Fibroblast of lung (primary cell): ENCODE measurements around the gene ADCY5. TPM values are rescaled to one million over a fixed set of nuclear protein-coding genes. Genes with fewer than 3 reads are reported as not detected.

Experiments used
- DNase-seq, 2 donors: peaks; one replicate each; pipeline versions ENCODE4 v3.0.0 to v3.0.0-alpha.2; 2010; ENCODE audit warnings: low read depth in 2 of 2
- H2AFZ ChIP-seq: 2 replicates; pipeline ENCODE4 v1.5.1; 2012; ENCODE audit warnings: low read length, control low read depth, inconsistent platforms
- H3K27ac ChIP-seq: 2 replicates; pipeline ENCODE4 v1.5.1; 2011; ENCODE audit warnings: low read length, control low read depth; ENCODE audit not compliant: insufficient read depth
- H3K27me3 ChIP-seq: 2 replicates; pipeline ENCODE4 v1.5.1; 2011; ENCODE audit warnings: mild to moderate bottlenecking, low read length; ENCODE audit not compliant: control insufficient read depth, insufficient read depth
- H3K36me3 ChIP-seq: 2 replicates; pipeline ENCODE4 v1.5.1; 2011; ENCODE audit warnings: low read length; ENCODE audit not compliant: control insufficient read depth, insufficient read depth
- H3K4me1 ChIP-seq: 2 replicates; pipeline ENCODE4 v1.5.1; 2011; ENCODE audit warnings: low read length; ENCODE audit not compliant: control insufficient read depth, insufficient read depth; ENCODE audit errors: extremely low read depth
- H3K4me2 ChIP-seq: 2 replicates; pipeline ENCODE4 v1.5.1; 2011; ENCODE audit warnings: low read length, control low read depth; ENCODE audit not compliant: insufficient read depth; ENCODE audit errors: extremely low read depth
- H3K4me3 ChIP-seq, 4 experiments: fragments of 200-600 bp in 1 of 4; sonication (generic) in 1 of 4; replicated peaks in 1 of 4; 2 replicates each; pipeline ENCODE4 v1.5.1; 2011 to 2016; ENCODE audit warnings: low read length in 4 of 4, low read depth in 3 of 4, mild to moderate bottlenecking in 3 of 4, control low read depth in 2 of 4, inconsistent platforms in 1 of 4, mixed read lengths in 1 of 4; ENCODE audit not compliant: insufficient read depth in 1 of 4; ENCODE audit errors: control extremely low read depth in 1 of 4
- H3K79me2 ChIP-seq: 2 replicates; pipeline ENCODE4 v1.5.1; 2012; ENCODE audit warnings: mild to moderate bottlenecking, low read length, inconsistent platforms; ENCODE audit not compliant: control insufficient read depth, insufficient read depth
- H3K9ac ChIP-seq: 2 replicates; pipeline ENCODE4 v1.5.1; 2011; ENCODE audit warnings: mild to moderate bottlenecking, low read length, control low read depth; ENCODE audit not compliant: insufficient read depth
- H3K9me3 ChIP-seq: 2 replicates; pipeline ENCODE4 v1.5.1; 2012; ENCODE audit warnings: low read depth, low read length; ENCODE audit not compliant: control insufficient read depth, insufficient read depth
- H4K20me1 ChIP-seq: 2 replicates; pipeline ENCODE4 v1.5.1; 2011; ENCODE audit warnings: low read length; ENCODE audit not compliant: control insufficient read depth, insufficient read depth; ENCODE audit errors: extremely low read depth
- EZH2 ChIP-seq: IDR thresholded peaks from 2 replicates; pipeline ENCODE4 v1.5.1; 2012; ENCODE audit warnings: low read length, control low read depth, mild to moderate bottlenecking; ENCODE audit errors: missing control alignments
- polyA plus RNA-seq, 2 donors: library from polyadenylated mRNA; depleted of rRNA in 1 of 2; stranded (reverse) in 1 of 2; unstranded in 1 of 2; fragments of >200 nt; gene quantifications; 2 replicates each; pipeline ENCODE4 v1.2.1, GENCODE V29; 2011 to 2012; ENCODE audit warnings: missing spikeins in 1 of 2
- total RNA-seq: library from RNA; depleted of rRNA; stranded (reverse); fragments of >200 nt; gene quantifications from 2 replicates; pipeline ENCODE4 v1.2.1, GENCODE V29; 2014
- TF ChIP-seq, protein P1 (sequence below), 2 donors: IDR thresholded peaks in 1 of 2; conservative IDR thresholded peaks in 1 of 2; 1 replicate in 1 of 2; 2 replicates in 1 of 2; pipeline ENCODE4 v1.5.1; 2011 to 2012; ENCODE audit warnings: low read length in 2 of 2, control low read depth in 1 of 2, inconsistent platforms in 1 of 2, low read depth in 1 of 2, mild to moderate bottlenecking in 1 of 2

ADCY5 gene
- total and polyA plus RNA-seq, 2 donors (not counting 1 experiment from before 2014, with no cell fraction given) = 0.11 to 0.50 TPM

DNA sequence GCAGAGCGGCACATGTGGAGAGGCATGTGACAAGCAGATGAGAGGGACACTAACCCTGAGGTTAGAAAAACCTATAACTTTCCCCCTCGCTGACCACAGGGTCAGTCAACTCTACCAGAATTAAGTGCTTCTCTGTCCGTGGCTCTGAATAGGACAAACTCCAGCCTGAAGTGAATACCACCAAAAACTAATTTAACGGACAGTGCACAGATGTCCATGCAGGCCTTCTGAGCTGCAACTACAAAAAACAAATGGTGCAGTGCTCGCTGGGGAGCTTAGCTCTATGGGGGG lies 59.3 kb downstream of the ADCY5 start:
- H3K27me3 ChIP-seq = peaks cover 5% of the 10 kb centered on the region
- H3K4me3 ChIP-seq = no peak overlapping the region
- H3K27ac ChIP-seq = no peak overlapping the region

DNA sequence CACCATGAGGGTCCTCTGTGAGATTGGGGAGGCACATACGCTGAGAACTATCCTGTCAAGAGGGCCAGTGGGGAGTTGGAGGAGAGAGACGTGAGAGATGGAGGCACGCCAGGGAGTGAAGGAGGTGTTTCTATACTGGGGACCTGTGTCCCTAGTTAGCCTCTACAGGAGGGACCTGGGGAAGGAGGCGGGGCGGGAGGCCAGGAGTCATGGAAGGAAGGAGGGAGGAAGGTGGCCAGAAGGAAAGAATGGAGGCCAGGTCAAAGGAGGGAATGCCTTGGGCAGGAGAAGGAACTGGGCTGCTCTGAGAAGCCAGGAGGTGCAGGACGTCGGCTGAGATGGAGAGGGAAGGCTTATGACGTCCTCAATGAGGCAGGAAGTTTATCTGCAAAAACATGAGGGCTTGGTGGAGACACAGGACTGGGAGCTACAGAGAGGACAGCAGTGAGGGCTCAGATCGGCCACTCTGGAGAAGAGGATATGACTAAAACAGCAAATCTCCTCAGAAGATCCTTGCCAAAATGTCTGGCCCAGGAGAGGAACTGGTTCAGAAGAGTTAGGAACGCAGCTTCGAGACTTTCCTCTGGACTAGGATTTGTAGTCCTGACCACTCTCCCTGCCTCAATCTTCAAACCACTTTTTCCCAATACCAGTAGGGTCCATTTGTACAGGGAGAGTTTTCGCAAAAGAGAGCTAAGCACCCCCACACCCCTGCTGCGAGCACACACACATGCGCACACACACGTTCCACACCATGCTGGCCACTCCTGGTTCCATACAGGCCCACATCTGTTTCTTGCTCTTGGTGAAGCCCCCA lies 59.9 kb downstream of the ADCY5 start:
- Histone ChIP-seq H3K9me3 (no peaks in the 10 kb centered on the region), H3K27me3 (peaks cover 5% of the 10 kb centered on the region), H3K36me3 (no peaks in the 10 kb centered on the region), H3K79me2 (no peaks in the 10 kb centered on the region), H3K4me2 (no peak overlapping the region), H2AFZ (no peak overlapping the region), H3K9ac (no peak overlapping the region), H3K4me3 (no peak overlapping the region), H4K20me1 (no peaks in the 10 kb centered on the region), H3K4me1 (no peaks in the 10 kb centered on the region), H3K27ac (no peak overlapping the region)
- TF ChIP-seq, protein P1, sequence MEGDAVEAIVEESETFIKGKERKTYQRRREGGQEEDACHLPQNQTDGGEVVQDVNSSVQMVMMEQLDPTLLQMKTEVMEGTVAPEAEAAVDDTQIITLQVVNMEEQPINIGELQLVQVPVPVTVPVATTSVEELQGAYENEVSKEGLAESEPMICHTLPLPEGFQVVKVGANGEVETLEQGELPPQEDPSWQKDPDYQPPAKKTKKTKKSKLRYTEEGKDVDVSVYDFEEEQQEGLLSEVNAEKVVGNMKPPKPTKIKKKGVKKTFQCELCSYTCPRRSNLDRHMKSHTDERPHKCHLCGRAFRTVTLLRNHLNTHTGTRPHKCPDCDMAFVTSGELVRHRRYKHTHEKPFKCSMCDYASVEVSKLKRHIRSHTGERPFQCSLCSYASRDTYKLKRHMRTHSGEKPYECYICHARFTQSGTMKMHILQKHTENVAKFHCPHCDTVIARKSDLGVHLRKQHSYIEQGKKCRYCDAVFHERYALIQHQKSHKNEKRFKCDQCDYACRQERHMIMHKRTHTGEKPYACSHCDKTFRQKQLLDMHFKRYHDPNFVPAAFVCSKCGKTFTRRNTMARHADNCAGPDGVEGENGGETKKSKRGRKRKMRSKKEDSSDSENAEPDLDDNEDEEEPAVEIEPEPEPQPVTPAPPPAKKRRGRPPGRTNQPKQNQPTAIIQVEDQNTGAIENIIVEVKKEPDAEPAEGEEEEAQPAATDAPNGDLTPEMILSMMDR (conservative IDR thresholded peaks at IDR 0.05 in 1 of 2, IDR thresholded peaks at IDR 0.05 in 1 of 2; ENCODE audit: low read depth in 1 of 2, low read length in 2 of 2) = no peak
- TF ChIP-seq EZH2 = no peak
- DNase-seq = no peak

More for the DNA sequence above, 59.3 kb downstream of the ADCY5 start:
- Histone ChIP-seq H3K36me3 (no peaks in the 10 kb centered on the region), H3K9ac (no peak overlapping the region), H3K4me1 (no peaks in the 10 kb centered on the region), H2AFZ (no peak overlapping the region), H3K79me2 (no peaks in the 10 kb centered on the region), H4K20me1 (no peaks in the 10 kb centered on the region), H3K4me2 (no peak overlapping the region), H3K9me3 (no peaks in the 10 kb centered on the region)
- TF ChIP-seq EZH2 = no peak
- TF ChIP-seq, protein P1 (conservative IDR thresholded peaks at IDR 0.05 in 1 of 2, IDR thresholded peaks at IDR 0.05 in 1 of 2; ENCODE audit: low read depth in 1 of 2, low read length in 2 of 2) = no peak
- no peak for DNase-seq

DNA sequence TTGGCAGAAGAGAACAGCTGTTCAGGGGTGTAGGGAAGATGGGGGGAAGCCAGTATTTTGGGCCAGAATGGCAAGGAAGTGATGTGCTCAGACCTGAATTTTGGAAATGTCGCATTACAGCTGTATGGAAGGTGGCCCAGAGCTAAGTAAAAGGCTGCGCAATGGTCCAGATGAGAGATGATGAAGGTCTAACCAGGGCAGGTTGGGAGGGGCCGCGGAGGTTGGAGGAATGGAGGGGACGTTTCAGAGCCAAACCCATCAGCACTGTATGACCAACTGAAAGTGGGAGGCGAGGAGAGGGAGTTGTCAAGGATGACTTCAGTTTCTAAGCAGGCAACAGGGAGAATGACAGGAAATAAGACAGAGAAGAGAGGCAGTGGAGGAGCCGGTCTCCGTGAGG lies 60.8 kb downstream of the ADCY5 start:
- Histone ChIP-seq H2AFZ (no peak overlapping the region), H3K9ac (no peak overlapping the region), H3K4me3 (no peak overlapping the region), H3K79me2 (no peaks in the 10 kb centered on the region), H3K9me3 (no peaks in the 10 kb centered on the region), H4K20me1 (no peaks in the 10 kb centered on the region), H3K4me2 (no peak overlapping the region), H3K36me3 (no peaks in the 10 kb centered on the region), H3K27me3 (peaks cover 5% of the 10 kb centered on the region), H3K27ac (no peak overlapping the region), H3K4me1 (no peaks in the 10 kb centered on the region)
- no peak for DNase-seq
- TF ChIP-seq EZH2 = no peak
- TF ChIP-seq, protein P1 (conservative IDR thresholded peaks at IDR 0.05 in 1 of 2, IDR thresholded peaks at IDR 0.05 in 1 of 2; ENCODE audit: low read depth in 1 of 2, low read length in 2 of 2) = no peak
